OCI-LY7 (cell line): Measurements from ENCODE around the gene SLC39A8.

ENCODE experiments used
- CTCF ChIP-seq: fragments of 200-600 bp; sonication (generic); conservative IDR thresholded peaks from 2 replicates; pipeline ENCODE4 v1.5.1; 2014; ENCODE audit warnings: mild to moderate bottlenecking, antibody characterized with exemption, low read length, moderate library complexity, mixed read lengths
- EZH2phosphoT487 ChIP-seq: fragments of 200-600 bp; sonication (generic); IDR thresholded peaks from 2 replicates; pipeline ENCODE4 v1.6.1; 2018; ENCODE audit warnings: low read depth, borderline replicate concordance, mild to moderate bottlenecking, mixed run types, antibody characterized with exemption, low read length, moderate library complexity, mixed read lengths

GRCh38 chr4:102392033-102392744 is 46.9 kb upstream of the SLC39A8 start:
- TF ChIP-seq CTCF (no peak), EZH2phosphoT487 (no peak)
